CD1c-positive myeloid dendritic cell (primary cell): ENCODE results near the gene DDX10.
"Not testable (repeated sequence)": the region's sequence is repeated elsewhere in the genome, so short reads cannot be mapped to it uniquely, and the experiment has no call there.

Source experiments
- DNase-seq: peaks from one replicate; pipeline ENCODE4 v3.0.0-alpha.2; 2016; ENCODE audit errors: extremely low spot score

DDX10 gene

DNA sequence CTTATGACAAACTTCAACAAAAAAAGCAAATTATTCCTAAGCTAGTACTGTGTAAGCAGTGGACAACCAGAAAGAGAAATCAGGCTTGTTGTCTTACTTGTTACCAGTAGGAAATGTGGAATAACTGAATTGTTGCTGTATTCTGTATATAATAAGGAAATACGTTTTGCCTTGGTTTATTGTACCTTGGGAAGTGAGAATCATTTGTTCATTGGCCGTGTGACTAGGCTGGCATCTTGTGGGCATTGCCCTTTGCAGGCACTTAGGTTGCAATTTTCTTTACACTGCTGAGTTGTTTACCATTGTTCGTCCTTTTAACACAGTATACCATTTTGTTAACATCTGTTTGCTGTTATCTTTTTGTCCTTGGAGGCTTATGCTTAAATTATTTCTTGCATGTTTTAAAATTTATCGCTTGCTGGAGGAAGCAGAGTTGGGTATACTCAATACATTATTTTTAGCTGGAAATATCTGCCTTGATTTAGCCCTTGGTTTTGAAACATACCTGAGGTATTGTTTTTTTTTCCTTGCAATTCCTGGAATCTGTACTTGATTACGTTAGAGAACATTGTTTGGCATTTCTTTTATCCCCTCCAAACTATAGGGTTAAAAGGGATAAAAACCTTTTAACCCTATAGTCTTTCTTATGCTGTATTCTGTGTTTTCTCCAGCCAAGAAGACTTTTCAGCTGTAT is 109.3 kb downstream of the DDX10 start:
- no peak for DNase-seq

DNA sequence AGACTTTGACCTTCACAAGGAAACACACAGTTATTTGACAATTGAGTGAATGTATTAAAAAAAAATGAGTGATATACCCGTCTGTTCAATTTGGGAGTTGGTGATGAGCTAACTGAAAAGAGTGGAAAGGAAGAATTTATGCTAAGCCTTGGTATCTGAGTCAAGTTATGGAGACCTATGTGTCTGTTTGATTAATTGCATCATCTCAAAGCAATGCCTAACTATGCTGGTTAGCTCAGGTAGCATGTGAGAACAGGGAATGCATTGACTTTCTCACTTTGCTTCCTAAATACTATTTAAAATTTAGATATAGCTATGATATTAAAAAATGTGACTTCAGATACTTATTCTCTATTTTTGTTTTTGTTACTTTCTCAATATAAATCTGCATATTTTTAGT is 110.5 kb downstream of the DDX10 start:
- DNase-seq, result no peak

DNA sequence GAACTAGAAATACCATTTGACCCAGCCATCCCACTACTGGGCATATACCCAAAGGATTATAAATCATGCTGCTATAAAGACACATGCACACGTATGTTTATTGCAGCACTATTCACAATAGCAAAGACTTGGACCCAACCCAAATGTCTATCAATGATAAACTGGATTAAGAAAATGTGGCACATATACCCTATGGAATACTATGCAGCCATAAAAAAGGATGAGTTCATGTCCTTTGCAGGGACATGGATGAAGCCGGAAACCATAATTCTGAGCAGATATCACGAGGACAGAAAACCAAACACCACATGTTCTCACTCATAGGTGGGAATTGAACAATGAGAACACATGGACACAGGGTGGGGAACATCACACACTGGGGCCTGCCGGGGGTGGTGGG is 114.3 kb downstream of the DDX10 start:
- DNase-seq, result not testable (repeated sequence)

DNA sequence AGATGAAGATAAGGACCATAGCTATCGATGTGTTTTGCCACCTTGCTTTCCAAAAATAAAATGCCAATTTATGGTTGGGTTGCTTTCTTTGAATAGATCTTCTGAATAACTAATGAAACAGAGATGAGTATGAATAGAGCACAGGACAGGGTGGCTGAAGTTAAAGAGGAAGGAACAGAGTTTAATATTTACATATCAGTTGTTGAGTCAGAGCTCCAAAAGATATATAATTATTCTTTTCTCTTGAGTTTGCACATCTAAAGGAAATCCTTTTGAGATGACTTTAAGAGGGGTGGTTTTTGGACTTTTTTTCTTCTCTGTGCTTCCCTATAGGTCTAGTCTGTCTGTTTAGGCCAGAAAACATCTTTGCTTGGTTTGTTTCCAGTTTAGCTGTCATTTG is 115.2 kb downstream of the DDX10 start:
- DNase-seq, result no peak

DNA sequence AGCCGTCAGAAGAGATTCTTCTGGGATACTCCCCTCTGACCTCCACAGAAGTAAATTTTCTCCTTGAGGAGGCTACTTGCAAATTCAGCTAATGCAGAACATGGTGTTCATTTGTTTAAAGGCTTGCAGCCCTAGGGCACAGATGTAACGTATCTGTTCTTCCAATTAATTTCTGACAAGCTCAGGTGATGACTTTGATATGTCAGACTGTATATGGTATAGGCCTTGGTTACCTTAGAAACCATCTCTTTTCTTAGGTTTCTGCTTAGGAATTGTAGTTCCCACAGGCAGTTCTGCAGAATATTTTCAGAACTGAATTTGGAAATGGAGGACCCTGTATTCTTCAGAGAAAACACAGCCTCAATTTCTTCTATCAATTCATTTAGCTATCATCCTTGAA is 117.1 kb downstream of the DDX10 start:
- no peak for DNase-seq

DNA sequence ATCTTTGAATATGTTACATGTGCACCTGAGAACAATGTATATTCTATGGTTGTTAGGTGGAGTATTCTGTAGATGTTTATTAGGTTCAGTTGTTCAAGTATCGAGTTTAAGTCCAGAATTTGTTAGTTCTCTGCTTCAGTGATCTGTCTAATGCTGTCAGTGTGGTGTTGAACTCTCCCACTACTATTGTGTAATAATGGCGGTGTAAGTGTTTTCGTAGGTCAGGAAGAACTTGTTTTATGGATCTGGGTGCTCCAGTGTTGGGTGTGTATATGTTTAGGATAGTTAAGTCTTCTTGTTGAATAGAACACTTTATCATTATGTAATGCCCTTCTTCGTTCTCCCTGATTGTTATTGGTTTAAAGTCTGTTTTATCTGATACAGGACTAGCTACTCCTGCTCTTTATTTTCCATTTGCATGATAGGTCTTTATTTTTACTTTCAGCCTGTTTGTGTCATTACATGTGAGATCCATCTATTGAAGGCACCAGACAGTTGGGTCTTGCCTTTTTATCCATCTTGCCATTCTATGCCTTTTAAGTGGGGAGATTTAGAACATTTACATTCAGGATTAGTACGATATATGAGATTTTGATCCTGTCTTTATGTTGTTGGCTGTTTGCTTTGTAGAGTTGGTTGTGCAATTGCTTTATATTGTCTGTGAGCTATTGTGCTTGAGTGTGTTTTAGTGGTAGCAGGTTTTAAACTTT is 121.6 kb downstream of the DDX10 start:
- no peak for DNase-seq

DNA sequence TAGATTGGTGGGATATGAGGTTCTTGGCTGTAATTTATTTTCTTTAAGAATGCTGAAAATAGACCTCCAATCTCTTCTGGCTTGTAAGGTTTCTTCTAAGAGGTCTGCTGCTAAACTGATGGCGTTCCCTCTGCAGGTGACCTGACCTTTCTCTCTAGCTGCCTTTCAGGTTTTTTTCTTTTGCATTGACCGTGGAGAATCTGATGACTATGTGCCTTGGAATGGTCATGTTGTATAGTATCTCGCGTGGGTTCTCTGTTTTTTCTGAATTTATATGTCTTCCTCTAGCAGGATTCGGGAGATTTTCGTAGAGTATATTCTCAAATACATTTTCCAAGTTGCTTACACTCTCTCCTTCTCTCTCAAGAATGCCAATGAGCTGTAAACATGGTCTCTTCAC is 122.2 kb downstream of the DDX10 start:
- no peak for DNase-seq

DNA sequence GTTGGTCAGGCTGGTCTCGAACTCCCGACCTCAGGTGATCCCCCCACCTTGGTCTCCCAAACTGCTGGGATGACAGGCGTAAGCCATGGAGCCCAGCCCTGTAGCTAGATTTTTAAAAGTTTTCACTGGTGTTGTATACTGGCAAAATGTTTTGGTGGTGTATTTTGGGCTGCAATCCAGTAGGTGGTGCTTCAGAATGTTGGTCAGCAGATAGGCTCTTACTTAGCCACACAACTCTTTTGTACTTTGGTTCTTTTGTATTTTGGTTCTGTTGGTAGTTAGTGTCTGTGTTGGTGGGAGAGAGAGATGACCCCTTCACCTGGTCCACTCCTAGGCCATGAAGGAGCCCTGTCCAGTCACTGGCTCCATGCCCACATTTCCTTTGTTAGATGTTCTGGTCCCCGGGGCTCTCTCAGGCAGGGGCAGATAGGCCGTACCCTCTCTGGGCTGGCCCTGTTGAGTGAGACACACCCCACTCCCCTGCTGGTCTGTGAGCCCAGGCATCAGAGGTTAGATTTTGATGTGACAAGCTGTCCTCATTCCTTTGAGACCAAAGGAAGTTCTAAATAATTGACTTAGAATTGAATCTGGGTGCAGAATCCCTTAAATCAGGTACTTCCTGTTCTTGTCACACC is 123.8 kb downstream of the DDX10 start:
- no peak for DNase-seq

DNA sequence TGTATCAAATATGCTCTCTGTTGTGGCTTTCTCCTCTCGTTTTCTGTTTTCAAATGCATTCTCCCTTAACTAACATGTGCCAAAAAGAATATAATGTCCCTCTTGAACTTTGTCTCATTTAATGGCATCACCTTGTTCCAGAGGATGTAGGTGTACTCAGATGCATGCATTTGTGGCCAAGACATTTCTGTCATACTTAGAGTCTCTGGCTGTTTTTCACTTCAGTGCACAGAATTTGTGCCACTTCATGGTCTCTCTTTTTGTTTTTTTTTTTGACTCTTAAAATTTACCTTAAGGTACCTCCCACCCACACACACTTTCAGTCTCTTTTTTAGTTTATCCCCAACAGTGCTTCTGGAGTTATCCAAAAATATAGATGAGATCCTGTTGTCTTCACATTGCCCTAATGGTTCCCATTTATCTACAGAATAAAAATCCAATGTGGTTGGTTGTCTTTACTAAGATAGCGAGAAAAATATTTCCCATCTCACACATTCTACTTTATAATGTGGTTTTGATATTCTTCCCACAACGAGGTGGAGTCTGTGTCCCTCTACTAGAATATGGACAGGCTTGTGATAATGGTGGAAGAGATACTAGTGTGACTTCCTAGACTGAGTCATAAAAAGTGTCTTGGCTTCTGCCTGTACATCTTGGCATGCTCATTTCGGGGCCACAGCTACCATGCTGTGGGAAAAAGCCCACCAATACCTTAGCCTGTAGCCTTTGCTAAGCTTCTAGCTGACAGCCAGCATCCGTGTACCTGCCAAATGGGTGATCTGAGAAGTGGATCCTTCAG is 125.8 kb downstream of the DDX10 start:
- DNase-seq, result no peak

DNA sequence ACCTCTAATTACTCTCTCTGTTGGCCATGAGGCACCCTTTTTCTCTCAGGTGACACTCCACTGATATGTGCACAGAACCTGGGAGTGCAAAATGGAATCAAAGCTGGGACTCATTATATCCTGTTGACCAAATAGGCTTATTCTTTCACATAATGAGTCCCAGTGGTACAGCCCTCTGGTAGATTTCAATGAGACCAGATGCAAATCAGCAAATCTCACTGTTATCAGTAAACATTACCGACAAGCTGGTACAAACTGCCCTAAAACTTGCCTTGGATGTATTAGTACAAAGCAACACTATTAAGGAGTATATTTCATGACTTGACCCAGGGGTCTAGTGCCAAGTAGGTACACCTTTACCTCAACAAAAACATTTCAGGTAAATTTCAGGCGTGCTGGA is 128.3 kb downstream of the DDX10 start:
- DNase-seq, result no peak

DNA sequence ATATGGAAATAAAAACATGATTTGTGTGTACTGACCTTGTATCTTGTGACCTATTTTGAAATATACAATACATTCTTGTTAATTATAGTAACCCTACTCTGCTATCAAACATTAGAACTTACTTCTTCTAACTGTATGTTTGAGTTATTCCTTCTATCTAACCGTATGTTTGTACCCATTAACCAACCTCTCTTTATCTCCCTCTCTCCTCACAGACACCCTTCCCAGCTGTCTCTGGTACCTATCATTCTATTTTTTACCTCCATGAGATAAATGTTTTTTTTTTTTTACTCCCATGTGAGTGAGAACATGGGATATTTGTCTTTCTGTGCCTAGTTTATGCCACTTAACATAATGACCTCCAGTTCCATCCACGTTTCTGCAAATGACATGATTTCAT is 128.7 kb downstream of the DDX10 start:
- DNase-seq, result no peak

DNA sequence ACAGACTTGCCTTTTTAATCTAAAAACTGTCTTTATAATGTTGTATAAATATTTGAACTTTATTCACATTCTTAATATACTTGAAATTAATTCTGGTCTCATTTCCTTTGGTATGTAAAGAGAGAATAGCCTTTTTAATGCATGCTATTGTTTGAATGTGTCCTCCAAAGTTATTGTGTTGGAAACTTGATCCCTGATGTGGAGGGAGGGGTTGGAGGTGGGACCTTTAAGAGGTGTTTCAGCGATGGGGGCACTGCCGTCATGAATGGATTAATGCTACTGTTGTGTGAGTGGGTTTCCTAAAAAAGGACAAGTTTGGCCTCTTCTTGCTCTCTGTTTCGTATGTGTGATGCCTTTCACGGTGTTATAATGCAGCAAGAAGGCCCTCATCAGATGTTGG is 131.7 kb downstream of the DDX10 start:
- no peak for DNase-seq

DNA sequence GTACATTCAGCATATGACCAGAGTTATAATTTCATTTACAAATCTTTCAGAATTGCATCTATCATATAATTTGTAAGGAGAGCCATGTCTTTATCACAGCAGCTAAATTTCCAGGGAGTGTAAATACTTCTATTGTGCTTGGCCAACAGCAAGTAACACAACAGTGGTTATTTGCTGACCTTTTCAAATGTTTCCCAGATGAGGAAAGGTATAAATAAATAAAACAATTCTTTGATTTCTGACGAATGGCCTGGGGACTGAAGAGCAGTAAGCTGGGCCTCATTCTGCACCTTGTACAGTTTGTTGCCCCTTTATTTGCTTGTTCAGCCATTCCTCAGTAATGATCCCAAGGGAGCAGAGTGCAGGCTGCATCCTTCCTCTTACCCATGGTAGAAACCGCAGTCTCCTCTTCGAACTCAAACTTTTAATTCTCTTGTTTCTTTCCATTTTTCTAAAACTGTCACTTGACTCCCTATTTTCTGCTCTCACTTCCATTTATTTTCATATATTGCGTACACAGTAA is 132.8 kb downstream of the DDX10 start:
- DNase-seq, result no peak

DNA sequence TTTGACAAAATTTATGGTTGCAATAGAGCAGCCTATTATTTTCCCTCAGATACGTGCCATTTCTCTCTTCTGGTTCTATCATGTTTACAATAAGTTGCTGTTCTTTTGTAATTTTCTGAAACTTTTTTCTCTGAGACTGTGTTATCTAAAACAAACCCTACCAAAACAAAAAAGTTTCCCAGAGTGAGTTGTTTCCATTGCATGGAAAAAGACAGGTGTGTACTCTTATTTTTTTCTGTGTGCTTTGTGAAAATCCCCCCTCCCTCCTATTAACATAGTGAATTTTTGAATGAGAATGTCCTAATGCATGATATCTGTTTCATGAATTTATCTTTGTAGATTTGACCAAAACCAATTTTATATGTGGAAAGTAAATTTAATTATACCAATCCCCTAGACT is 137.6 kb downstream of the DDX10 start:
- no peak for DNase-seq

DNA sequence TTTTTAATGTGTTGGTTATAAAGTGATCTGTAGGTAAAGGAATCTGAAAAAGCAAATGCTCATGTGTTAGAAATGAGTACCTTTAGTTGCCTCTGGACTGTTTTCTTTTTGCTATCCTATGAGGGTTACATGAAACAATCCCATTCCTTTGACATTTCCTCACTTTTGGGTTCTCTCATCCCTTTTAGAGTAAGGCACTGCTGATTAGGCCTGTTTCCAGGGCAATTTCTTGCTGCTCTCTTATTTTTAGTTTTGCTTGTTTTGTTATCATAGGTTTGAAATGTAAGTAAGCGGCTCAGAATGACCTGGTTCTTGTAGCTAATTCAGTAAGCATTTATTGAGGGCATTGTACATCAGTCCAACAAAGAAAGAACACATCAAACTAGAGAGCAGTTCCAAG is 138.9 kb downstream of the DDX10 start:
- no peak for DNase-seq

DNA sequence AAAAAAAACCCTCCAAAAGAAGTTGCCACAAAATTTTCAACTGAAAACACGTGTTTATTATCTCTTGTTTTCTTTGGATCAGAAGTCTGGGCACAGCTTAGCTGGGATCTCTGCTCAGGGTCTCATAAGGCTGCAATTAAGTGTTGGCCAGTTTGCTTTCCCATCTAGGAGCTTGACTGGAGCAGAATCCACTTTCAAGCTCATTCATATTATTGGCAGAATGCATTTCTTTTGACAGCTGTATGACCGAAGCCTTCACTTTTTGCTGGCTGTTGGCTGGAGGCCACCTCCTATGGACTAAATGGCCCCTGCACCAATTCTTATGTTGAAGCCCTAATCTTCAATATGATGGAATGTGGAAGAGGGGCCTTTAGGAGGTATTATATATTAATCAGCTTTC is 139.6 kb downstream of the DDX10 start:
- no peak for DNase-seq

DNA sequence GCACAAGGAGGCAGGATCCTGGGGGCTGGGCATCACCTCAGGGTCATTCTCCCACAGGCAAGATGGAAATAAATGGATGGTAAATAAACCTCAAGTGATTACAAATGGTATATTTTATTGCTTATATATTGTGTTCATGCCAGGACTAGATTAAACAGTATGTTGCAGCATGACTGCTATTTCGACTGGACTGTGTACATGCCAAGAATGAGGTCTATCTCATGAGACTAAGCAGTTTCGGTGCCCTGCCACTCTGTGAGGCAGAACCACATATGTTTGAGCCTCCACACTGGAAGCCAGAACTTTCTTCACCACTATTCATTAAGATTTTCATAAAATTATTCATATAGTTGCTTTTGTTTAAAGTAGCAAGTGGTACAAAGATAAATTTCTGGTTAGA is 140.2 kb downstream of the DDX10 start:
- no peak for DNase-seq

DNA sequence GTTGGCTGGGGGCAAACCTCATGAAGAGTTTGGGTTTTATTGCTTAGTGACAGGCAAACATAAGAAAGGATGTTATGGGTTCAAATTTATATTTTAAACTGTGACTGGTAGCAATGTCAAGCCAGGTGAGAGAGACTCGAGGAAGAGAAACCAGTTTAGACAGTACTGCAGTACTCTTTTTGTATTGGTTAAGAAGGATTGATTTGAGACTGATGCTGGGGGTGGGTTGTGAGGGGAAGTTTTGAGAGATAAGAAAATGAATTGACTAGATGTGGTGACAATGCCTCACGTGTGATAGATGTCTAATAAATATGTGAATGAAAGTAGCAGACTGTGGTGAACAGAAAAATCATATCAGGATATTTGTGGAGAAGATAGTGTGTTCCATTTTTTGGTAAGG is 142.4 kb downstream of the DDX10 start:
- no peak for DNase-seq

DNA sequence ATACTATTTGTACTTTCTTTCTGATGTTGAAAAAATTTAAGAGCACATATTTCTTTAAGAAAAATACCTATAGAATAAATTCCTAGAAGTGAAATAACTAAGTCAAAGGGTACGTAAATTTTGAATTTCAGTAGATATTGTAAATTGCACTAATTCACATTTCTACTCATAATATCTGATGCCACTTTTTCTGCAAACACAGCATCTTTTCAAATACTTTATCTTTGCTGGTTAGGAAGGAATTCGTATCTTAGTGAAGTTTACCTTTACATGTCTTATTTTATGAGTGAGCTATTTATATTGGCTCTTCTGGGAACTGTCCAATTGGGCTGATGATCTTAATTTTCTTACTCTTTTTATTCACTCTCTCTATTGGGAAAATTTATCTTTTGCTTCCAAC is 148.2 kb downstream of the DDX10 start:
- DNase-seq, result no peak

DNA sequence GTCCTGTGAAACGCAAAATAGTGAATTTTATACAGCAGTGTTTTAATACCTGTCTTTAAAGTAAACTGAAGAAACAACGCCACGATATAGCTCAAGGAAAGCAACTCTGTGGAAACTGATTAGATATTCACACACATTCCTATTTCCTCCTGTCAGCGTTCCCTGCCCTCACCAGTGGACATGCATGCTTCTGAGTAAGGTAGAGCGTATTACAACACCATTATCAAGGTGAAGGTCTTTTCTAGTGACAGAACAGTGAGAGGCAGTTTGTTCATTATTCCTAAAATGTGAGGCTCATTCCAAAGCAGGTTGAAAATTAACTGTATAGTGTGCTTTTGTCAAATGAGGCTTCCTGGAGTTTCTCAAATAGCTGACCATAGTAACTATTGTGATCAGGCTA is 153.1 kb downstream of the DDX10 start:
- no peak for DNase-seq

DNA sequence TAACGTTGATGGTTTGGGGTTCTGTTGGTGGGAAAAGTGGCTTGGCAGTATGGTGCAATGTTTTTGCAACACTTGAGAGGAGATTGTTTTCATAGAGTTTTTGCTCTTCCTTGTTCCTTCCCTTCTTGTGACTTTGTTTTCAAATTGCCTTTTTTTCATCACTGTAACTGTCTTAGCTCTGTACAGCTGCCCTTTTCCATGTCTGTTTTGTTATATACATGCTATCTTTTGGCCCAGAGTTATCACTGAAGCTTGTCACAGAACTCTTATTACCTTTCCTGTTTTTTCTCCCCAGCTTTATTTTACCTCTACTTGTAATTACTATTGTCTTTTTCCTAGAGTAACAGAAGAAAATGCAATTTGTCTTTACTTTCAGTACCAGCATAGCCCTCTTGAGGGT is 154.1 kb downstream of the DDX10 start:
- DNase-seq, result no peak

DNA sequence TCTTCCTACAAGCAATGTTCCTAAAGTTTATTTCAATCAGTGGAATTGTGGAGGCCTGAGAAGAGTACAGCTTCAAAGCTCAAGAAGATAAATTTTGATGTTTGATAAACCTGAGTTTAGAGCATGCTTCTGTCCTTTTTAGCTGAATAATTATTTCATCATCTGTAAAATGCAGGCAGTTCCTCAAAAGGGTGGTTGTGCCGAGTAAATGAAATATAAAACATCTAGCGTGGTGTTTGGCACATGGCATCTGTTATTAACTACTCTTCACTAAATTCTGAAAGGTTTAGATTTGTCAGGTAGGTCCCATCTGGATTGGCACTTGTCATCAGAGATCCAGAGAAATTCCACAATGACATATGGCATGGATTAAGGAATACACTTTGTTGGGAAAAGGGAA is 155.1 kb downstream of the DDX10 start:
- no peak for DNase-seq
